Stimulated activated CD4-positive, alpha-beta T cell treated with anti-CD3 and anti-CD28 coated beads, Interleukin-2, amount 100 ng/mL, for 48 hours (primary cell): ENCODE results near the gene CSNK2A1.
"Not testable (repeated sequence)": the region's sequence is repeated elsewhere in the genome, so short reads cannot be mapped to it uniquely, and the experiment has no call there.

Experiments used
- DNase-seq, 2 donors: peaks; one replicate each; pipeline ENCODE4 v3.0.0-alpha.2; 2020

The CSNK2A1 gene

GRCh38 chr20:543369-544152 lies at the start of gene CSNK2A1:
Gene CSNK2A1 (minus strand): TSS chr20:543790. CDS start chr20:508551, 35,239 bp downstream.
- DNase-seq: peak; percentile 95

GRCh38 chr20:592506-592905 lies 48.9 kb upstream of the CSNK2A1 start:
- no peak for DNase-seq

GRCh38 chr20:591941-592340 lies 48.4 kb upstream of the CSNK2A1 start:
- DNase-seq: no peak

GRCh38 chr20:588932-589672 lies 45.5 kb upstream of the CSNK2A1 start:
- DNase-seq: no peak

- no peak for DNase-seq
Observed at GRCh38 chr20:588476-588875, 44.9 kb upstream of the CSNK2A1 start.

- DNase-seq: no peak
Observed at GRCh38 chr20:584971-585301, 41.3 kb upstream of the CSNK2A1 start.

- DNase-seq: no peak
Observed at GRCh38 chr20:584161-584970, 40.8 kb upstream of the CSNK2A1 start.

GRCh38 chr20:582204-582603 lies 38.6 kb upstream of the CSNK2A1 start:
- no peak for DNase-seq

- not testable (repeated sequence) for DNase-seq
Observed at GRCh38 chr20:578940-579690, 35.5 kb upstream of the CSNK2A1 start.

GRCh38 chr20:577167-577791 lies 33.7 kb upstream of the CSNK2A1 start:
- no peak for DNase-seq

GRCh38 chr20:576156-576555 lies 32.6 kb upstream of the CSNK2A1 start:
- DNase-seq: no peak

GRCh38 chr20:575230-575629 lies 31.6 kb upstream of the CSNK2A1 start:
- DNase-seq: no peak

- no peak for DNase-seq
Observed at GRCh38 chr20:574297-574942, 30.8 kb upstream of the CSNK2A1 start.

GRCh38 chr20:573414-574296 lies 30.1 kb upstream of the CSNK2A1 start:
- no peak for DNase-seq

GRCh38 chr20:572727-573126 lies 29.1 kb upstream of the CSNK2A1 start:
- no peak for DNase-seq

- no peak for DNase-seq
Observed at GRCh38 chr20:571754-572441, 28.3 kb upstream of the CSNK2A1 start.

GRCh38 chr20:568673-569415 lies 25.3 kb upstream of the CSNK2A1 start:
- no peak for DNase-seq

GRCh38 chr20:568097-568652 lies 24.6 kb upstream of the CSNK2A1 start:
- no peak for DNase-seq

GRCh38 chr20:564192-564591 lies 20.6 kb upstream of the CSNK2A1 start:
- DNase-seq: no peak
